Activated naive CD8-positive, alpha-beta T cell treated with anti-CD3 and anti-CD28 coated beads, Interleukin-2, amount 50 U/mL, for 16 hours (primary cell): ENCODE results near the gene DAO.

Source experiments
- DNase-seq: peaks from one replicate; pipeline ENCODE4 v3.0.0-alpha.2; 2020; ENCODE audit warnings: low read depth, low spot score

The DAO gene

DNA sequence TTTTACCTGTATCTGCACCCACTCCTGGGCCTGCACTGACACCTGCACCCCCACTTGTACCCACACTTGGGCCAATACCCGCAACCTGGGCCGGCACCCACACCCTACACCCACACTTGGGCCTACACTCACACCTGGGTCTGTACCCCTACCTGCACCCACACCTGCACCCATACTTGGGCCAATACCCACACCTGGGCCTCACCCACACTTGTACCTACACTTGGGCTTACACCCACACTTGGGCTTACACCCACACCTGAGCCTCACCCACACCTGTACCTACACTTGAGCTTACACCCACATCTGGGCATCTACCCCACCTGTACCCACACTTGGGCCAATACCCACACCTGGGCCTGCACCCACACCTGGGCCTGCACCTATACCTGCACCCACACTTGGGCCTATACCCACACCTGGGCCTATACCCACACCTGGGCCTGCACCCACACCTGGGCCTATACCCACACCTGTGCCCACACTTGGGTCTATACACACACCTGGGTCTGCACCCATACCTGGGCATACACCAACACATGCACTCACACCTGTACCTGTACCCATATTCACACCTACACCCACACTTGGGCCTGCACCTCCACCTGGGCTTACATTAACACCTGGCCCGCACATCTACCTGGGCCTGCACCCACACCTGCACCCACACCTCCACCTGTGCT lies 39.2 kb downstream of the DAO start:
- DNase-seq = no peak

- DNase-seq = no peak
Measured at GRCh38 chr12:108921946-108922345, 42.1 kb downstream of the DAO start.

- no peak for DNase-seq
Measured at GRCh38 chr12:108922918-108923317, 43.0 kb downstream of the DAO start.

GRCh38 chr12:108928695-108929094 lies 48.8 kb downstream of the DAO start:
- DNase-seq = no peak

GRCh38 chr12:108930155-108930554 lies 50.3 kb downstream of the DAO start:
- DNase-seq = no peak

- DNase-seq = no peak
Measured at GRCh38 chr12:108930756-108931155, 50.9 kb downstream of the DAO start.

DNA sequence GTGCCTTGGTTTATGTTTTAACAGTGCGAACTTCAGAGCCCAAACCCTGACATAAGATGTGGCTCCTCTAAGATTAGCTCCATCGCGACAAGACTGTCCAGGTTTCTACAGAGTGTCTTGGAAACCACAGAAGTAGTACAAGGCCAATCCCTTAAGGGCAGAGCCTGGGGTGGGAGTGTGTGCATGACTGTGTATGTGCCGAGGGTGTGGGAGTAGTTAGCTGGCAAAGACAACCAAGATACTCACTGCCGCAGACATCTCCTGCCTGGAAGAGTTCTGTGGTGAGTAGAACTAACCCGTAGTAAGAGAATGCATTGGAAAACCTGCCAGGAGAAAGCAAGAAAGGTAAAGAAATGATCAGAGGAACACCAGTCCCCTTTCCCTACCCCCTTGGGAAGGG lies 54.1 kb downstream of the DAO start:
- no peak for DNase-seq

DNA sequence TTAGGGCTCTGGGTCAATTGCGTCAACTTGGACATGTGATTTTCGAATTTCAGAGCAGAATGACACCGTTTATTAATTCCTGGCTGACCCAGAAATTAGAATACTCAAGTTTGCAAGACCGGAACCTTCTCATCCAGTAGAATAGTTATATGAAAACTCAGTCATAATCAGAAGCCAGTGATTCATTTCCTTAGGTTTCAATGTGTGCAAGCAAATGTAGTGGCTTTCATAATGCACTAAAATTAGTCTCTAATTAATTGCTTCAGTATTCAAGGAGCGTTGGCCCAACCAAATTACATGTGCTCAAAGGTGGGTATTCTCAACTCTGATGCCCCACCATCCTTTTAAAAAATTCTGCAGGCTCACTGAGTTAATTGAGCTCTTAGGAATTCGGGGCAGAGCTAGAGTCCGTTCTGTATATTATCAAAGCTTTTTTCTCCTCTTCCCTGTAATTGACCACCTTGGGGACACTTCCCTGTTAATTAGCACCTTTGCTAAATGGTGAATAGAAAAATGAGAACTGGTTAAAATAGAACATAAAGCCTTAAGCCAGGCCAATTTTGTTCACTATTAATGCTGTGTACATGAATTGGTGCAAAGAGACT lies 55.4 kb downstream of the DAO start:
- no peak for DNase-seq

DNA sequence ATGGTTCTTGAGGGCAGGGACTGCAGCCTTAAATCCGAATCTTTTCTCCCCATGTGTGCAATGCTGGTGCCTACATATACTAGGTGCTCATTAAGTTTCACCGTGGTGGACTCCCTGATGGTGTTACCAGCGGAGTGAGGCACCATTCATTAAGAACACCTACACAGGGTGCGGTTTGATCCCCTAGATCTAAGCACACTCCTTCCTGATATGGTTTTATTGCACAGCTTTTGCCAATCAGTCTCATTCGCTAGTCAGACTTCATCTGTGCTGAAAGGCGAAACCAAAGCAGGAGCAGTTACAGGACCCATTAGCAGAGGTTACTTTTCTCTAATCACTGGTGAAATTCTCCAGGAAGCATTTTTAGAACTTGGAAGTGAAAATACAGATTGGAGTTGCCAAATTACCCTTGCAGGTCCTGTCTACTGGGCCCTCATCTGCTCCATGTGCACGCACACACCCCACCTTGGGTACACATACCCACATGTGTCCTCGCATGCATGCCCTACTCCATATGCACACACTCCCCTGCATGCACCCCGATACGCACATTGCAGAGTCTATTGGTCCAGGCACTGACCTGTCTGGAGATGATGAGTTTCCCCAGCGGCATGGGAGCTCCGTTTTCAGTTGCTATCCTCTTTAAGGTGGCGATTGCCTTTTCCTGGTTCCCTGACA lies 58.5 kb downstream of the DAO start:
- no peak for DNase-seq

DNA sequence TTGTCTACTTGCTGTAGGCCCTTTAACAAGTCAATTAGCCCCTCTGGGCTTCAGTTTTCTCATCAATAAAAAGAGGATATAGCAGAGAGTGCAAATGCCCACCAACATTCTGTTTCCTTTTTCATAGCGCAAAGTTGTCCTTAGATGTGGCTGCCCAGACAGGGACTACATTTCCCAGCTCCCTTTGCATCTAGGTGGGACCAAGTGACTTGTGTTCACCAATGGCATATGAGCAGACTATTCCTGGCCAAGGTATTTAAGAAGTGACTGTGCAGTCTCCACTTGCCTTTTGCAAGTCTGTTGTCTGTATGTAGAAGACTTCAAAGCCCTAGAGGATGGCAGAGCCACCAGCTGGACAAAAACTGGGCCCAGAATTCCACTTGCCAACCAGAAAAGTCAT lies 59.7 kb downstream of the DAO start:
- no peak for DNase-seq

GRCh38 chr12:108940138-108940537 lies 60.2 kb downstream of the DAO start:
- DNase-seq = no peak

DNA sequence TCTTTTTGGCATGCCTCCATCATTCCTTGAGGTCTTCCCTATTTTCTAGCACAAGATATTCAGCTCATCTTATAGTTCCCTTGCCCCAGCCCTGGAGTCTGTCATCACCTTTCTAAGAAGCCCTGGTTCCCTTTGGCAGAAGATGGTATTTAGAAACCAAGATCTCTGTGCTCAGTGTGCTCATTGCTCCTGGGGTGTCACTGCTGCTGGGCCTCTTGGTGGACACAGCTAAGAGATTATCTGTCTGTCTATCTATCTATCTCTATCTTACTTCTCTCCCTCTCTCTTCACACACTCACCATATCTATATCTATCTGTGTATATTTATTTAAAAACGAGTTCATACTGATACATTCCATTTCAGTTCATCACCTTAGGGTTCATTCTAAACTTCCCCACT lies 67.2 kb downstream of the DAO start:
- DNase-seq = no peak

DNA sequence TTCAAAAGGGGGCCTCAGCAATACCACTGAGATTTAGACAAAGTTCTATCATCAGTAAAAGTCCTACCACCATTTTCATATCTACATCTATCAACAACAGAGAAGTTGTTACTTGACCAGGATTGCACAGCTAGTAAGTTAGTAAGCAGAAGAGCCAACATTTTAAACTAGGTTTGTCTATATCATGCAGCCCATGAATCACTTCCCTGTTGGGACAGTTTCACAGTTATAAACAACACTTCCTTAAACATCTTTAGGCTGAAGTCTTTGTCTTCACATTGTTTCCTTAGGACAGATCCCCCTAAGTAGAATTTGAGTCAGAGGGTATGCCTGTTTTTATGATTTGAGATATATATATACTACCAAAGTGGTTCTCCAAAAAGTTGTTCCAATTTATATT lies 68.5 kb downstream of the DAO start:
- no peak for DNase-seq

DNA sequence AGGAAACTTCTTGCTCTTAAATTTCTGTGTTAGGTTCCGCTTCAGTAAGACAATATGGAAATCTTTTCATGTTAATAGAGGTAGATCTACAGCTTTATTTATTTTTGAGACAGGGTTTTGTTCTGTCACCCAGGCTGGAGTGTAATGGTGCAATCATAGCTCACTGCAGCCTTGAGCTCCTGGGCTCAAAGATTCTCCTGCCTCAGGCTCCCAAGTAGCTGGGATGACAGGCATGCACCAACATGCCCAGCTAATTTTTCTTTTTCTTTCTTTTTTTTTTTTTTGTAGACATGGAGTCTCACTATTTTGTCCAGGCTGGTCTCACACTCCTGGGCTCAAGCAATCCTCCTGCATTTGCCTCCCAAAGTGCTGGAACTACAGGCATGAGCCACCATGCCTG lies 70.1 kb downstream of the DAO start:
- DNase-seq = no peak
